GM18519 (cell line): Measurements from ENCODE around the gene HMBS.
"Not testable (repeated sequence)": the region's sequence is repeated elsewhere in the genome, so short reads cannot be mapped to it uniquely, and the experiment has no call there.

ENCODE experiments used
- ATAC-seq: cut with Tn5 transposase; IDR thresholded peaks from one replicate; pipeline ENCODE4 v1.9.1; 2021; ENCODE audit warnings: mild to moderate bottlenecking, moderate library complexity; ENCODE audit not compliant: unreplicated experiment, low FRiP score

HMBS gene

DNA sequence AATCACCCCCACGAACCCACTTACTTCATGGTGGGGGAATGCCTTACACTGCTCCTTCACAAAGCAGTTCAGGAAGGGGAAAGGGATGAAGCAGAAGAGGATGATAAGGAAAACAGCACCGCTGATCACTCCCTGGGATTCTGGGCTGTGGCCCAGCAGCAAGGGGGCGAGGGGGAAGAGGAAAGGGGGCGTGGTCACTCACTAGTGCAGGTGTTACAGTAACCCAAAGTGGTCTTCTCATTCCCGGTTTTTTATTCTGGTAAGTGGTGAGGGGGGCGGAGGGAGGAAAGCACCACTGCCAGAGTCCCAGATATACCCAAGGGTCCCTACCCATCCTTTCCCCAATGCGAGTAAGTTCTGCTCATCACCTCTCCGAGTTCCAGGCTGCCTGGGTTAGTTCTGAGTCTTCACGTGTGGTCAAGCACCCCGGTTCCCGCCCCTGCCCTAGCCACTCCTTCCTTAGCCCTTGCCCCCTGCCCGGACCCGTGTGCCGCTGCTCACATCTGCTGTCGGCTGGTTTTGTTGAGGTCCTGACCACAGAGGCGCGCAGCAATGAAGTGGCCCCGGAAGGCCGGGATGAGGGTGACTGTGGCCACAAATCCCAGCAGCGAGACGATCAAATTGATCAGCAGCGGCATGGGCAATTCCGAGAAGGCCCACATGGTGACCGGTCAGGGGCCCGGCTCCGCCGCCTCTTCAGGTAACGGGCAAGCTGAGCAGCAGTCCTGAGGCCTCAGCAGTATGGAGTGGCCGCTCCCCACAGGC lies 16.5 kb downstream of the HMBS start:
- no peak for ATAC-seq

DNA sequence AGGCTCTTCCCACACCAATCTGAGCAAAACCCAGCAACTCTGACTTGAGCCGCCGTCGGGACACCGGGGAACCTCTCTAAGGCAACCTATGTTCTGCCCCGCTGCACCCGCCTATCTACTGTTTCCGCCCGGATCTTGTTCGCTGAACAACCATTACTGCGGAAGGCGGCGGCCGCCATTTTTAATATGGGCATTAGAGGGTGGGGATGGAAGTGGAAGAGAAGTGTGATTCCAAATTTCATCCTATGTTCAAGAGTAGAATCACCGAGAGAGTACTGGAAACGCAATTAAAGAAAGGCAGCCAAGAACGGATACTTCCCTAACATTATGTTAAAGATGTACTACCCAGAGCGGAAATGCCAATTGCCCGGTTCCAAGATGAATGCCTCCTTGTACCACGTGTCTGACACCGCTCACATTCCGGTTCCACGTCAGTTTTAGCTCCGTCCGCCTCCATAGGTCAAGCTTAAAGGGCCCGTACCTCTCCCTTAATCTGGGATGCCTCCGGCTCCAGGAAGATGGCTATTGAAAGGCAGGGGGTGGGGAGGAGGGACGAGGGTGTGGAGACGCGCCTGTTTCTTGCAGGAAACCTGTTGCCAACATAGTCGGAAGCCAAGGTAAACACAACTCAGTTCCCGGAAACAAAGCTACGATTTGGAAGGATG lies 17.2 kb downstream of the HMBS start, which contains the start of gene DPAGT1:
Gene DPAGT1, minus strand, starts transcription at position 95 of the 665 bp plus-strand sequence. CDS start 198 bp downstream, outside the sequence.
- ATAC-seq: peak; percentile 67

DNA sequence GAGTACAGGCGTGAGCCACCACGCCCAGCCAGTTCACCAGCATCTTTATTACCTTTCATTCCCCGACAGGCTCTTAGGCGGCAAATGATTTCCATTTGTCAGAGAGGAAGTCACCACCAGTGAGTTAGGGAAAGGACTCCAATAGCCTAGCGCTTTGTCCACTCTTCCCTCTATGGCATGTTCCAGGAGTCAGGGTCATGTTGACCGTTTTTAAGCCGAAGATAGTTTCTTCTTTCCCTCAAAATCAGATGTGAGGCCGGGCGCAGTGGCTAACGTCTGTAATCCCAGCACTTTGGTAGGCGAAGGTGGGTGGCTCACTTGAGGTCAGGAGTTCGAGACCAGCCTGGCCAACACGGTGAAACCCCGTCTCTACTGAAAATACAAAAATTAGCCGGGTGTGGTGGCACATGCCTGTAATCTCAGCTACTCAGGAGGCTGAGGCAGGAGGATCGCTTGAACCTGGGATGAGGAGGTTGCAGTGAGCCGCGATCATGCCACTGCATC lies 18.5 kb downstream of the HMBS start:
- ATAC-seq: not testable (repeated sequence)

DNA sequence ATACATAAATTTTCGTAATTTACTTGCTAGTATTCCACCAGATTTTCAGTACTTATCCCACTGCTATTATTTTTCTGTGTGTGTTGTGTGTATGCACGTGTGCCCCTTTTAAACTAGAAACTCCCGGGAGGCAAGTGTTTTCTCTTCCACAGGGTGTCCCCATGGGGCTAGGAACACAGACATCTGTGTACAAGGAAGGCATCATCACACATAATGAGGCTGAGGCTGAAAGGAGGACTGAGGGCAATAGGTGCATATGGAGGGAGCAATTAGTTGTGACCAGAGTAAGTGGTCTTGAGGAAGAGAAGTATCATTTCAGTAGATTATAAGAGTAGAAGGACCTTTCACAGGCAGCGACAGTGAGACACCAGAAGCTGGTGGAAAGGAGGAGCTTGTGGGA lies 19.1 kb downstream of the HMBS start:
- ATAC-seq: no peak

DNA sequence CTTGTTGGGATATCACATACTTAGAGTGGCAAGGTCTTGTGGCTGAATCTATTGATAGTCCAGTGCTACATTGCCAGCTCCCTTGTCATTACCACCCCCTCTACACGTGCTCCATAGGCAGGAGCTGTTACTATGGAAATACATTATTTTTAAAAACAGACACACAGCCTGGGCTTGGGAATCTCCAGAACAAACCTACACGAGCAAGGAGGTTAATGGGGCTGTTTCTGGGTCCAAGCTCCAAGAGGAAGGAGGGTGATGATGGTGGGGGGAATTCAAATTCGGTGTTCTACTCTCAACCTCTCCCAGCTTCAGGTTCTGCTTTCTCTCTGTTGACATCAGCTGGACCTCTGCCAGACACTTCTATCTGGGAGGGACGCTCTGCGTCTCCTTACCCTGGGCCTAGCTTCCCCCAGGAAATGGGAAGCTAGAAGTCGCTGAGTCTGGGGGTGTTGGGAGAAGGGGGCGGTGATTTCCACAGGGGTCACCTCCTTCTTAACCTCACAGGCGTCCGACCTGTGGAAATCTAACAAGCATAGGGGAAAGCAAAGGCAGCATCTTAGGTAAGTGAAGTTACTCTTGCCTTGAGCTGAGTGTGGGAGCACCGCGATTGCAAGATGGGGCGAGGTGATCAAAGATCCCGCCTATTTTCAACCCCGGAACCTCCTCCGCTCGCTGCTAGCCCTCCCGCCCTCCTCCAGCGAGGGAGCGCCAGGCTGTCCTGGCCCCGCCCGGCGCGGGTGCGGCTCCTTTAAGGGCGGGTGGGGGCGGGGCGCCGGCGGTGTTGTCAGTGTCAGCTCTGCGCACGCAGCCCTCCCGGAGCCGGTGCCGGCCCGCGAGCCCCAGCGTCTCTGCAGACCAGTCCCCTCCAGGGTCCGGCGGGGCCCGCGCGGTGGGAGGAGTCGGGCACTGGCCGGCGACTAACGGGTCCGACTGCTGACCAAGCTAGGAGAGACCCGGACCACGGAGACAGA lies 22.2 kb downstream of the HMBS start, which contains the start of gene C2CD2L:
Gene C2CD2L, plus strand, starts transcription at position 781 of the 974 bp plus-strand sequence. CDS start 398 bp downstream, outside the sequence.
- peak; percentile 48 for ATAC-seq

DNA sequence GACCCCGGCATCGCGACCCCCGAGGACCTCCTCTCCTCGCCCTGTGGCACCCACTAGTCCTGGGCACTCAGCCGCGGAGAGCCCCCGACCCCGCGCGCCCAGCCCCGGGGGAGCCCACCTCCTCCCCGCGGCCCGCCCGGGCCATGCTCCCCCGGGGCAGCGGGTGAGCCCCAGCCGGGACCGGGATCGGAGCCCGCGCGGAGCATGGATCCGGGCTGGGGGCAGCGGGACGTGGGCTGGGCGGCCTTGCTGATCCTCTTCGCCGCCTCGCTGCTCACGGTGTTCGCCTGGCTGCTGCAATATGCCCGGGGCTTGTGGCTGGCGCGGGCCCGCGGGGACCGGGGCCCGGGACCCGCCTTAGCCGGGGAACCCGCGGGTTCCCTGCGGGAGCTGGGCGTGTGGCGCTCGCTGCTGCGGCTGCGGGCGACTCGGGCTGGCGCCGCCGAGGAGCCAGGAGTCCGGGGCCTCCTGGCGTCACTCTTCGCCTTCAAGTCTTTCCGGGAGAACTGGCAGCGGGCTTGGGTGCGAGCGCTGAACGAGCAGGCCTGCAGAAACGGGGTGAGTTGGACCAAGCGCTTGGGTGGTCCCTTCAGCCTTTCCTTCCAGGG lies 23.0 kb downstream of the HMBS start:
- peak; percentile 6 for ATAC-seq

DNA sequence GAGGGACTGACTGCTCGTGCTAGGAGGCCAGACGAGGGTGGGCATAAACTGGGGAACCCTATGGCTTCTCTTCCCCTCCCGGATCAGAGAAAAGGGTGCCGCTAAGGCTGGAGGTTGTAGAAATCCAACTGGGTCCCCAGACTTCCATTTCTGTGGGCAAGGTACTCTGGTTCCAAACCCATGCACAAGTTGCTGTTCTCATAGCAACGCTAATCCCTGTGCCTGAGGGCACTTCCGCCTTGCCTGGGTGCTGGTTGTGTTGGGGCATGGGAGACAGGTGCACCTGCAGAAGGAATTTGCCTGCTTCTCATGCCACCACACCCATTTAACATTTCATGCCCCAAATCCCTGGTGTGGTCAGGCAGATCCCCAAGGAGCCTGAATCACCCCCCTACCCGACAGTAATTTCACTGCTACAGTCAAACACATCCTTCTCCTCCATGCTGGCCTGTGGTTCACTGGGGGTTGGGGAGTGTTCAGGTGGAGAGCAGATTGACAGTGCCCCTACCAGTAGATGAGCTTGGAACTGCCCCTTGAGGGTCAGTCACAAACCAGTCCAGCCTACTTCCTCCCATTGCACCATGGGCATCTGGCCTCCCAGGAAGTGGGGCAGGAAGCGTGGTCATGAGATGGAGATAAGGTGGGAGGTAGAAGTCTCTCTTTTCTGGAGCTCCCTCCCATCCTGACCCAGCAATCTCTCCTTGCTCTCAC lies 23.6 kb downstream of the HMBS start:
- no peak for ATAC-seq

DNA sequence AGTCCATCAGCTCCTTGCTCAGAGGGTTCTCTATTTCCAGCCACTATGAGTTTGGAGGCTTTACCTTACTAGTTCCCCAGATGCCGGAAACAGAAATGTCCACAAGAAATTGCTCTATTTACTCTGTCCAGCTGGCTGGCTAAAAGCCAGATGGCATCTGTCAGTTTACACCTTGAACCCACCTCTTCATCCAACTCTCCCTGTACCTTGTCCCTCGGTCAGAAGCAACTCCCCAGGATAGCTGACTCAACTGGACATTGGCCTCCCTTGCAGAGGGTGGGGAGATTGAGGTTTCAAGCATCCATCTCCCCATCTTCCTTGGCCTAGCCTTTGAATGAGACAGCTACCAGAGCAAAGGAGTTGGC lies 24.2 kb downstream of the HMBS start:
- no peak for ATAC-seq

DNA sequence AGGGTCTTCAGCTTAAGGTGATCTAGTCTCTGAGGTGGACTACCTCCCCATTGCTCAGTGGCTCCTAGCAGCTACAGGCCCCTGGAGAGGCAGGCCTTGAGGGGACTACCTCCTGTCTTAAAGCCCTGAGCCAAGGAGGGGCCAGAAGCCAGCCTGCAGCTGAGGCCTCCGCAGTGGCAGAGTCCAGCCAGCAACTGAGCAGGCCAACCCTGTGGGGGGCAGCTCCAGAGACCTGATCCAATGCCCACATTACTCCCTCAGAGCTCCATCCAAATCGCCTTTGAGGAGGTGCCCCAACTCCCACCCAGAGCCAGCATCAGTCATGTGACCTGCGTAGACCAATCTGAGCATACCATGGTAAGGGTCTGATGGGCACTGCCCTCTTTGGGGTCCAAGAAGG lies 25.2 kb downstream of the HMBS start:
- ATAC-seq: no peak

DNA sequence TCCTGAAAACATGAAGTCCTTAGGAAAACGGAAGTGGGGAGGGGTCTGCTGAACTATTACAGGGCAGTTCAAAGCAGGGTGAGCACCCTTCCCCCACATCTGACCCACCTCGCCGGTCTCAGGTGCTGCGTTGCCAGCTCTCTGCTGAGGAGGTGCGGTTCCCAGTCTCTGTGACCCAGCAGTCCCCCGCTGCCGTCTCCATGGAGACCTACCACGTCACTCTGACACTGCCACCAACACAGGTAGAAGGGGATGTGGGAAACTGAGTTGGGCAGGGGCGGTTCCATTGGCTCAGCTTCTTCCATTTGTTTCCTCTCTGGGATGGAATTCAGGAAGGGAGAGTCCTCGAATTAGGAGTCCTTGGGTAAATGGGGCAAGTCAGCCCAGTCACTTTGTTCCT lies 25.8 kb downstream of the HMBS start:
- ATAC-seq: no peak

DNA sequence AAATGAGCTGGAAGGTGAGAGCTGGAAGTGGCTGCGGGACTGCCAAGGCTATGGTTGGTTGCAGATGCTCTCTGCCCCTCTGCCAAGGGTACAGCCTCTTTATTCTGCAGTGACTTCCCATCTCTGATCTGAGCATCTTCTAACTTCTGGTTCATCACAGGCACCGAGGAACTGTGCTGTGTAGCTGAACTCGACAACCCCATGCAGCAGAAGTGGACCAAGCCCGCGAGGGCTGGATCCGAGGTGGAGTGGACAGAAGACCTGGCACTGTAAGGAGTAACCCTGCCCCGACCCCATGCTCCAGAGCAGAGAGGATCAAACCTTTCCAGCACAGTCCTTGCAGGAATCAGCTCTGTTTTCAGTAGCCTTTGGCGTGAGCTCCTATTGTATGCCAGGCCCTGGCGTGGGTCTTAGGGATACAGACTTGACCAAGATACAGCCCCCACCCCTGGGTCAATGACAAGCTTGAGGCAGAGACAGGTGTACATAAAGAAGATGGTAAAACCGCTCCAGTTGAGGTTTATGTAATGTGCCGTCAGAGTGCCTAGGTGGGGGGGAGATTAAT lies 26.8 kb downstream of the HMBS start:
- no peak for ATAC-seq

DNA sequence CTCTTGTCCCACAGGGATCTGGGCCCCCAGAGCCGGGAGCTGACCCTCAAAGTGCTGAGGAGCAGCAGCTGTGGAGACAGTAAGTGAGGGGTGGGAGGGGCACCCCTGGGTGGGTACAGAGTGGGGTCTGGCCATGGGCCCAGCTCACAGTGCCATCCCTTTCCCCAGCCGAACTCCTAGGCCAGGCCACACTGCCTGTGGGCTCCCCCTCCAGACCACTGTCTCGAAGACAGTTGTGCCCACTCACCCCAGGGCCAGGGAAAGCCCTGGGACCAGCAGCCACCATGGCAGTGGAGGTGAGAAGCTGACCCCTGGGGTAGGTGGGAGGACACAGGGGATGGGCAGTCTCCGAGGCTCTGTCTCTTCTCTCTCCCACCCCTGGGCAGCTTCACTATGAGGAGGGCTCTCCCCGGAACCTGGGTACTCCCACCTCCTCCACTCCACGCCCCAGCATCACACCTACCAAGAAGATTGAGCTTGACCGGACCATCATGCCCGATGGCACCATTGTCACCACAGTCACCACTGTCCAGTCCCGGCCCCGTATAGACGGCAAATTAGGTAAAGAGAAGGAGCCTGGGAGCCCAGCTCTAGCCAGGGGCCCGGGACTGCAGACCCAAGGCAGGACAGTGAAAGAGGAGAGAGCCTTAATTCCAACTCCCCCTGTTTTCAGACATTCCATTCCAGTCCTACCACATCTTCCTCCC lies 27.8 kb downstream of the HMBS start:
- no peak for ATAC-seq

DNA sequence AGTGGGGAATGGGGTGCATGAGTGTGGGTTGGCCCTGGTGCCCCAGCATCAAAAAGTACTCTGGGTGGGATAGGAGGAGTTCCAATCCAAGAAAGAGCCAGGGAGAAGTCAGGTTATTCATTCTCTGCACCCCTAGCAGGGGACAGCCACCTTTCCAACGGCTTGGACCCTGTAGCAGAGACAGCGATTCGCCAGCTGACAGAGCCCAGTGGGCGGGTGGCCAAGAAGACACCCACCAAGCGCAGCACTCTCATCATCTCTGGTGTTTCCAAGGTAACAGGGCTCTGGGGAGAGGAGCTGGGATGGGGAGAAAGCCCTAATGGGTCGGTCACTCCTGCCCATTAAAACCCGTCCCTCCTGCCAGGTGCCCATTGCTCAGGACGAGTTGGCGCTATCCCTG lies 29.0 kb downstream of the HMBS start:
- ATAC-seq: no peak

DNA sequence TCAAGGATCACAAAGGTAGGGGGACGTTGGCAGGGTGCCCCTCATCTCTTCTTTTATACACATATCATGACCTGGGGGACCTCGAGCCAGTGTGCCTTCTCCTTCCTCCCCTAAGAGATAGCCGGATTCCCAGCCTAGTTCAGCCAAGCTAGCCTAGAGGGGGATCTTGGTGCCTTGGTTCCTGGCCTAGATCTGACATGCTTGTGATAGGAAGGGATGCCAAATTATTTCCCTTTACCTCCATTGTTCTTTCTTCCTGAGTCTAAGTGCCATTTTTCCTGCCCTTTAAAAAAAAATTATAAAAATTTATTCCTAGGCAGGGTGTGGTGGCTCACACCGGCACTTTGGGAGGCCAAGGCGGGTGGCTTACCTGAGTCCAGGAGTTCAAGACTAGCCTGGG lies 29.7 kb downstream of the HMBS start:
- no peak for ATAC-seq

DNA sequence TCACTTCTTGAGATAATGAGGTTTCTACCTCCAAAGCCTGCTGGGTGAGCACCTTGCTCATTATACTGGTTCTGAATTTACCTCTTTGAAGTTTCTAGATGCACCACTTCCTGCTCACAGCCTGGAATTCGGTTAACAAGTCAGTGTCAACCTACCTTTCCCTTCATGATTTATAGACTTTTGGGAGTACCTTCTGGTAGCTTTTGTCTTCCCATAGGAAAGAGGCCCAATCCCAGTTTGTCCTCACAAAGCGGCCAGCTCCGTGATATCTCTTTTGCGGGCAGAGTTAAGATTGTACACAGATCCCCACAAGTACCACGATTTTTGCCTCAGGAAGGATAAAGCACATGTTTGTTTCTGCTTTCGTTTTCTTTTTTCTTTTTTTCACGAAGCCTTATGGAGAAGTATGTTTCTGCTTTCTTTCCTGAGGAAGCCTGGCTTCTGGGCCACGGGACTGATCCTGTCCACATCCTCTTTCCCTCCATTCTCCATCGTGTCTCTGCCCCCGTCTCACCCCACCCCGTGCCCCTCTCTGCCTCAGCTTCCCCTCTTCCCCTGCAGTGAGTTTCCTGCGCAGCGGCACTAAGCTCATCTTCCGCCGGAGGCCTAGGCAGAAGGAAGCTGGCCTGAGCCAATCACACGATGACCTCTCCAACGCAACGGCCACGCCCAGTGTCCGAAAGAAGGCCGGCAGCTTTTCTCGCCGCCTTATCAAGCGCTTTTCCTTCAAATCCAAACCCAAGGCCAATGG lies 31.0 kb downstream of the HMBS start:
- no peak for ATAC-seq

DNA sequence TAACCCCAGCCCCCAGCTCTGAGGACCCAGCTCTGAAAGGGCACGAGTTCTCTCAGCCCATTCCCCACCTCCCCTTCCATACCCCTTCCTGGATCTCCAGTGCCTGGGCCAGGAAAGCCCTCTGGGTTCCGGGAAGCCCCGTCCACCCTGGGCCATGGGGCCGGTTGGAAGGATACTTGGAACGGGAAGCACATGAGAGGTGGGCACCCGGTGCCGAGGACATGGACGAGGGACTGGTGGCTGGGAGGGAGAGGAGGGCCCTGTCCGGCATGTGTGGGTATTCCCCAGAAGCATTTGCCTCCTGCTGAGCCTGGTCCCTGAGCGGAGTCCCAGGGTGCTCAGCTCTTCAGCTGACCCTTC lies 31.5 kb downstream of the HMBS start:
- no peak for ATAC-seq

DNA sequence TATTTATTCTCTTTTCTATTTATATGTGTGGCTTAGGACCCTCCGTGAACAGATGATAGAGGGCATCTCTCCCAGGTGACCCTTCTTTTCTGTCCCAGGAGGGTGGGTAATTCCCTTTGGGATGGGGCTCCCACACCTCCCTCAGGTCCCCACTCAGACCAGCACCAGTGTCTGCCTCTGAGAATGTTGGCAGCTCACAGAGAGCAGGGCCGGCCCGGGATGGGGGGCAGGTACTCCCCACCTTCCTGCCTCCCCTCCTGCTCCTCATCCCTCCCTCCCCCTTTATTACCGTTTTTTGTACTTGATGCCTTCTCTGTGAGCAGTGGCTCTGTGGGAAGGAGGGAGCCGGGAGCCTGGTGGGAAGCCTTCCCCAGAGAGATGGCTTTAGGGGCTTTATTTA lies 31.9 kb downstream of the HMBS start:
- ATAC-seq: no peak
